ENCODE results near the gene UBAP1. TPM values are rescaled to one million over a fixed set of nuclear protein-coding genes. Genes with fewer than 3 reads are reported as not detected.
"Not testable (repeated sequence)": the region's sequence is repeated elsewhere in the genome, so short reads cannot be mapped to it uniquely, and the experiment has no call there.

The UBAP1 gene
- total RNA-seq, 1 donor from 2014 or later, result 35.8 TPM

GRCh38 chr9:34219421-34219820 lies 40.6 kb downstream of the UBAP1 start:
- Mint-ChIP-seq H3K27ac (ENCODE audit: unreplicated experiment) (no peak overlapping the region), H3K9me3 (no peaks in the 10 kb centered on the region), H3K4me1 (no peaks in the 10 kb centered on the region), H3K4me3 (no peak overlapping the region), H3K27me3 (ENCODE audit: low read depth) (no peaks in the 10 kb centered on the region), H3K36me3 (ENCODE audit: low read depth) (no peaks in the 10 kb centered on the region)
- TF ChIP-seq CTCF (conservative IDR thresholded peaks at IDR 0.05), result no peak
- no peak for DNase-seq (ENCODE audit: low read depth, low spot score)

GRCh38 chr9:34220218-34220617 lies 41.4 kb downstream of the UBAP1 start:
- Mint-ChIP-seq H3K27me3 (ENCODE audit: low read depth) (no peaks in the 10 kb centered on the region), H3K9me3 (no peaks in the 10 kb centered on the region), H3K36me3 (ENCODE audit: low read depth) (no peaks in the 10 kb centered on the region), H3K4me1 (no peaks in the 10 kb centered on the region), H3K4me3 (no peak overlapping the region), H3K27ac (ENCODE audit: unreplicated experiment) (no peak overlapping the region)
- no peak for DNase-seq (ENCODE audit: low read depth, low spot score)
- TF ChIP-seq CTCF (conservative IDR thresholded peaks at IDR 0.05), result no peak

- H3K9me3 Mint-ChIP-seq, result no peaks in the 10 kb centered on the region
Observed at GRCh38 chr9:34224349-34224748, 45.5 kb downstream of the UBAP1 start.

GRCh38 chr9:34226144-34226760 lies 47.4 kb downstream of the UBAP1 start:
- not testable (repeated sequence) for DNase-seq (ENCODE audit: low read depth, low spot score); H3K27me3 Mint-ChIP-seq (ENCODE audit: low read depth); H3K4me1 Mint-ChIP-seq; H3K4me3 Mint-ChIP-seq; H3K27ac Mint-ChIP-seq (ENCODE audit: unreplicated experiment); H3K9me3 Mint-ChIP-seq; H3K36me3 Mint-ChIP-seq (ENCODE audit: low read depth)

More at GRCh38 chr9:34224349-34224748, 45.5 kb downstream of the UBAP1 start:
- no peak overlapping the region for H3K27ac Mint-ChIP-seq (ENCODE audit: unreplicated experiment)
- H3K36me3 Mint-ChIP-seq (ENCODE audit: low read depth), result no peaks in the 10 kb centered on the region
- no peak for DNase-seq (ENCODE audit: low read depth, low spot score)
- no peaks in the 10 kb centered on the region for H3K27me3 Mint-ChIP-seq (ENCODE audit: low read depth)
- no peak overlapping the region for H3K4me3 Mint-ChIP-seq
- TF ChIP-seq CTCF (conservative IDR thresholded peaks at IDR 0.05), result no peak
- H3K4me1 Mint-ChIP-seq, result no peaks in the 10 kb centered on the region

- no peak for TF ChIP-seq CTCF (conservative IDR thresholded peaks at IDR 0.05)
- Mint-ChIP-seq H3K27me3 (ENCODE audit: low read depth) (no peaks in the 10 kb centered on the region), H3K27ac (ENCODE audit: unreplicated experiment) (no peak overlapping the region), H3K4me3 (no peak overlapping the region), H3K4me1 (no peaks in the 10 kb centered on the region), H3K36me3 (ENCODE audit: low read depth) (no peaks in the 10 kb centered on the region), H3K9me3 (no peaks in the 10 kb centered on the region)
- DNase-seq (ENCODE audit: low read depth, low spot score), result no peak
Observed at GRCh38 chr9:34227445-34227844, 48.6 kb downstream of the UBAP1 start.

GRCh38 chr9:34230556-34230955 lies 51.7 kb downstream of the UBAP1 start:
- Mint-ChIP-seq H3K4me1 (no peaks in the 10 kb centered on the region), H3K9me3 (no peaks in the 10 kb centered on the region), H3K27me3 (ENCODE audit: low read depth) (no peaks in the 10 kb centered on the region), H3K27ac (ENCODE audit: unreplicated experiment) (no peak overlapping the region), H3K4me3 (no peak overlapping the region), H3K36me3 (ENCODE audit: low read depth) (no peaks in the 10 kb centered on the region)
- no peak for TF ChIP-seq CTCF (conservative IDR thresholded peaks at IDR 0.05)
- no peak for DNase-seq (ENCODE audit: low read depth, low spot score)

Measured in neural crest cell (in vitro differentiated cells).